Measurements from ENCODE around the gene TGFBR1. TPM values are rescaled to one million over a fixed set of nuclear protein-coding genes. Genes with fewer than 3 reads are reported as not detected.

TGFBR1 gene
- total RNA-seq, 1 donor: 114 TPM

- H2AFZ ChIP-seq (ENCODE audit: low read length): no peak overlapping the region
Measured at GRCh38 chr9:99090336-99091130, 14.4 kb upstream of the TGFBR1 start.

DNA sequence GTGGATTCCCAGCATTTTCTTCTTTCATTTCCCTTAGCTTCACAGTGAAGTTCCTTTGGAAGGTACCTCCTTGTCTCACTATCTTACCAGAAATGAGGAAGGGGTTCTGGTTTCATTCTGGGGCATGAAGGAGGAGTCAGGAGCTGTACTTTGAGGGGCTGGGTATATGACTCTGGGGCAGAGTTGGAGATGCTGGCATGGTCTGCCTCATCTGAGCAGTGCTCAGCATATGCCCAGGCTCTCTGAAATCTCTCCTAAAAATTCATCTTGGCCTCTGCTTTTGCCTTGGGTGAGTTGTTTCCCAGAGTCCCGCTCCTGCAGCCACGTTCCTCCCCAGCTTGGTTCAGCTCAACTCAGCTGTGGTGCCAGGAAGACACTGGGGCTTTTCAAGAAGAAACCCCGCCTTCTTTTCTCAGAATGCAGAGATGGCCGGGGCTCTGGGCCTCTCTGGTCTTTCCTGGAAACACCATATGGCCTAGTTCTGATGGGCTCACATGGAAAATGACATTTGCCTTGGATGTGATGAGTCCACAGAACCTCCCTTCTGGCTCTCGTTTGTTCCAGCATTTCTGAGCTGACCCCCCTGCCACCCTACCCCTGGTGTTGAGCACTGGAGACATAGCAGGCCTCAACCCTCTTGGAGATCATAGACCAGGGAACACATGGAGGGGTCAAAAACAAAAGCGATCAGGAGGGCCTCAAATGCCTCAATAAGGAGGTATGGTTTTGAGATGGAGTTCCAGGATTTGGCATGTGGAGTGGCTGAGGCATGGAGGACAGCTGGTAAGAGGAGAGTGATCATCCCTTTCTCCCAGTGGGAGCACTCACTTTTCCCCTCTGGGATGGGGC, 12.0 kb upstream of the TGFBR1 start:
- no peak overlapping the region for H2AFZ ChIP-seq (ENCODE audit: low read length)
- TF ChIP-seq, protein P1, sequence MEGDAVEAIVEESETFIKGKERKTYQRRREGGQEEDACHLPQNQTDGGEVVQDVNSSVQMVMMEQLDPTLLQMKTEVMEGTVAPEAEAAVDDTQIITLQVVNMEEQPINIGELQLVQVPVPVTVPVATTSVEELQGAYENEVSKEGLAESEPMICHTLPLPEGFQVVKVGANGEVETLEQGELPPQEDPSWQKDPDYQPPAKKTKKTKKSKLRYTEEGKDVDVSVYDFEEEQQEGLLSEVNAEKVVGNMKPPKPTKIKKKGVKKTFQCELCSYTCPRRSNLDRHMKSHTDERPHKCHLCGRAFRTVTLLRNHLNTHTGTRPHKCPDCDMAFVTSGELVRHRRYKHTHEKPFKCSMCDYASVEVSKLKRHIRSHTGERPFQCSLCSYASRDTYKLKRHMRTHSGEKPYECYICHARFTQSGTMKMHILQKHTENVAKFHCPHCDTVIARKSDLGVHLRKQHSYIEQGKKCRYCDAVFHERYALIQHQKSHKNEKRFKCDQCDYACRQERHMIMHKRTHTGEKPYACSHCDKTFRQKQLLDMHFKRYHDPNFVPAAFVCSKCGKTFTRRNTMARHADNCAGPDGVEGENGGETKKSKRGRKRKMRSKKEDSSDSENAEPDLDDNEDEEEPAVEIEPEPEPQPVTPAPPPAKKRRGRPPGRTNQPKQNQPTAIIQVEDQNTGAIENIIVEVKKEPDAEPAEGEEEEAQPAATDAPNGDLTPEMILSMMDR (IDR thresholded peaks at IDR 0.05; ENCODE audit: extremely low read depth, low read depth, low read length): no peak
- no peaks in the 10 kb centered on the region for H3K36me3 ChIP-seq (ENCODE audit: insufficient read depth, low read length)

More at GRCh38 chr9:99090336-99091130, 14.4 kb upstream of the TGFBR1 start:
- no peak for DNase-seq (ENCODE audit: insufficient read length, low spot score, missing footprints)
- TF ChIP-seq, protein P1 (IDR thresholded peaks at IDR 0.05; ENCODE audit: extremely low read depth, low read depth, low read length): no peak
- Histone ChIP-seq H3K79me2 (ENCODE audit: insufficient read depth, low read length) (no peaks in the 10 kb centered on the region), H3K27ac (ENCODE audit: low read depth, low read length) (no peak overlapping the region), H3K27me3 (ENCODE audit: insufficient read depth, low read length) (peaks cover 10% of the 10 kb centered on the region), H4K20me1 (ENCODE audit: insufficient read depth, low read length) (no peaks in the 10 kb centered on the region), H3K36me3 (ENCODE audit: insufficient read depth, low read length) (no peaks in the 10 kb centered on the region), H3K4me3 (ENCODE audit: insufficient read depth, low read length) (no peak overlapping the region), H3K9me3 (ENCODE audit: low read depth, low read length) (no peaks in the 10 kb centered on the region), H3K4me2 (ENCODE audit: insufficient read depth, low read length) (no peak overlapping the region), H3K4me1 (ENCODE audit: insufficient read depth, low read length) (peaks cover 26% of the 10 kb centered on the region)

GRCh38 chr9:99093492-99093791, 11.5 kb upstream of the TGFBR1 start:
- TF ChIP-seq, protein P1 (IDR thresholded peaks at IDR 0.05; ENCODE audit: extremely low read depth, low read depth, low read length): no peak
- Histone ChIP-seq H2AFZ (ENCODE audit: low read length) (no peak overlapping the region), H3K27me3 (ENCODE audit: insufficient read depth, low read length) (peaks cover 15% of the 10 kb centered on the region), H3K36me3 (ENCODE audit: insufficient read depth, low read length) (no peaks in the 10 kb centered on the region), H4K20me1 (ENCODE audit: insufficient read depth, low read length) (no peaks in the 10 kb centered on the region), H3K4me3 (ENCODE audit: insufficient read depth, low read length) (no peak overlapping the region), H3K79me2 (ENCODE audit: insufficient read depth, low read length) (no peaks in the 10 kb centered on the region), H3K9me3 (ENCODE audit: low read depth, low read length) (no peaks in the 10 kb centered on the region), H3K4me1 (ENCODE audit: insufficient read depth, low read length) (peaks cover 8% of the 10 kb centered on the region), H3K27ac (ENCODE audit: low read depth, low read length) (no peak overlapping the region), H3K4me2 (ENCODE audit: insufficient read depth, low read length) (no peak overlapping the region)
- no peak for DNase-seq (ENCODE audit: insufficient read length, low spot score, missing footprints)

More for the DNA sequence above, 12.0 kb upstream of the TGFBR1 start:
- Histone ChIP-seq H3K79me2 (ENCODE audit: insufficient read depth, low read length) (no peaks in the 10 kb centered on the region), H3K4me1 (ENCODE audit: insufficient read depth, low read length) (peaks cover 8% of the 10 kb centered on the region), H3K4me3 (ENCODE audit: insufficient read depth, low read length) (no peak overlapping the region), H4K20me1 (ENCODE audit: insufficient read depth, low read length) (no peaks in the 10 kb centered on the region), H3K27ac (ENCODE audit: low read depth, low read length) (no peak overlapping the region), H3K9me3 (ENCODE audit: low read depth, low read length) (no peaks in the 10 kb centered on the region), H3K27me3 (ENCODE audit: insufficient read depth, low read length) (peaks cover 15% of the 10 kb centered on the region), H3K4me2 (ENCODE audit: insufficient read depth, low read length) (no peak overlapping the region)
- no peak for DNase-seq (ENCODE audit: insufficient read length, low spot score, missing footprints)

GRCh38 chr9:99095565-99095964, 9.3 kb upstream of the TGFBR1 start:
- Histone ChIP-seq H3K4me3 (ENCODE audit: insufficient read depth, low read length) (no peak overlapping the region), H3K4me1 (ENCODE audit: insufficient read depth, low read length) (peaks cover 3% of the 10 kb centered on the region), H3K27me3 (ENCODE audit: insufficient read depth, low read length) (peaks cover 15% of the 10 kb centered on the region), H3K27ac (ENCODE audit: low read depth, low read length) (no peak overlapping the region), H3K36me3 (ENCODE audit: insufficient read depth, low read length) (no peaks in the 10 kb centered on the region), H3K9me3 (ENCODE audit: low read depth, low read length) (no peaks in the 10 kb centered on the region), H4K20me1 (ENCODE audit: insufficient read depth, low read length) (no peaks in the 10 kb centered on the region), H3K4me2 (ENCODE audit: insufficient read depth, low read length) (no peak overlapping the region), H3K79me2 (ENCODE audit: insufficient read depth, low read length) (no peaks in the 10 kb centered on the region), H2AFZ (ENCODE audit: low read length) (no peak overlapping the region)
- no peak for DNase-seq (ENCODE audit: insufficient read length, low spot score, missing footprints)
- TF ChIP-seq, protein P1 (IDR thresholded peaks at IDR 0.05; ENCODE audit: extremely low read depth, low read depth, low read length): no peak
